HepG2 (cell line): ENCODE results near the gene COL27A1. TPM values are rescaled to one million over a fixed set of nuclear protein-coding genes. Genes with fewer than 3 reads are reported as not detected.
"Not testable (repeated sequence)": the region's sequence is repeated elsewhere in the genome, so short reads cannot be mapped to it uniquely, and the experiment has no call there.

Experiments used
- ATAC-seq: fragments of 200-7000 bp; cut with Tn5 transposase; 3 replicates; pipeline ENCODE4 v1.9.1; 2020; ENCODE audit warnings: mild to moderate bottlenecking, moderate library complexity
- BruUV-seq: library from RNA; stranded (reverse); fragments of 400-500 nt; replicated peaks from 2 replicates; lab custom pipeline; 2021; lab: Mats Ljungman, UMichigan
- CTCF ChIA-PET: fragments of 300-600 bp; formaldehyde crosslinking; extraction: SDS; loops from one replicate; lab custom pipeline; 2021; ENCODE audit warnings: low total read pairs, inconsistent platforms, low intra/inter-chr PET ratio; lab: Yijun Ruan, JAX
- POLR2A ChIA-PET: fragments of 350-600 bp; sonication (Branson Sonifier 250); formaldehyde crosslinking; loops from one replicate; lab custom pipeline; 2020; ENCODE audit warnings: antibody characterized with exemption, inconsistent platforms; lab: Yijun Ruan, JAX
- DNase-seq: peaks from one replicate; pipeline ENCODE4 v3.0.0-alpha.2; 2015; ENCODE audit warnings: low spot score
- FAIRE-seq: peaks from 3 replicates; lab custom pipeline; 2011; peaks lifted over from hg19 to GRCh38; lab: Jason Lieb, UNC
- H2AFZ ChIP-seq: one replicate; pipeline ENCODE4 v1.6.1; 2011; ENCODE audit warnings: low read length, inconsistent platforms
- H3K27ac ChIP-seq: fragments of 300-600 bp; 3 replicates; pipeline ENCODE4 v1.8.0; 2011; ENCODE audit warnings: mixed run types, mild to moderate bottlenecking, mixed read lengths, low read length, inconsistent platforms; ENCODE audit not compliant: insufficient read depth; ENCODE audit errors: extremely low read length
- H3K27me3 ChIP-seq, 2 experiments: fragments of 200-600 bp in 1 of 2; 2 replicates in 1 of 2; 3 replicates in 1 of 2; pipeline versions ENCODE4 v1.6.0 to v1.8.0; 2011; ENCODE audit warnings: low read length in 2 of 2, mild to moderate bottlenecking in 2 of 2, moderate library complexity in 2 of 2, inconsistent platforms in 1 of 2; ENCODE audit not compliant: insufficient read depth in 2 of 2, control insufficient read depth in 1 of 2
- H3K36me3 ChIP-seq, 2 experiments: fragments of 200-600 bp in 1 of 2; replicated peaks in 1 of 2; 2 replicates in 1 of 2; 3 replicates in 1 of 2; pipeline versions ENCODE4 v1.5.1 to v1.8.0; 2011; ENCODE audit warnings: low read length in 2 of 2, inconsistent platforms in 1 of 2; ENCODE audit not compliant: insufficient read depth in 2 of 2, control insufficient read depth in 1 of 2
- H3K4me1 ChIP-seq: 2 replicates; pipeline ENCODE4 v1.5.1; 2012; ENCODE audit warnings: low read length, inconsistent platforms; ENCODE audit not compliant: insufficient read depth
- H3K4me2 ChIP-seq: 2 replicates; pipeline ENCODE4 v1.6.0; 2011; ENCODE audit warnings: low read depth, low read length, inconsistent platforms
- H3K4me3 ChIP-seq, 3 experiments: fragments of 200-600 bp in 1 of 3; sonication (generic), shearing (Covaris generic) in 1 of 3; replicated peaks in 1 of 3; 2 replicates each; pipeline ENCODE4 v1.5.1; 2011 to 2016; ENCODE audit warnings: low read length in 3 of 3, inconsistent platforms in 2 of 3, low read depth in 2 of 3, mild to moderate bottlenecking in 2 of 3, control low read depth in 1 of 3, mixed read lengths in 1 of 3; ENCODE audit not compliant: insufficient read depth in 1 of 3
- H3K79me2 ChIP-seq: one replicate; pipeline ENCODE4 v1.6.1; 2011; ENCODE audit warnings: low read length, inconsistent platforms; ENCODE audit not compliant: insufficient read depth
- H3K9ac ChIP-seq: 2 replicates; pipeline ENCODE4 v1.6.0; 2011; ENCODE audit warnings: mild to moderate bottlenecking, low read depth, low read length, inconsistent platforms; ENCODE audit not compliant: insufficient read depth
- H3K9me3 ChIP-seq: 2 replicates; pipeline ENCODE4 v1.5.1; 2012; ENCODE audit warnings: mild to moderate bottlenecking, low read length
- H4K20me1 ChIP-seq: 2 replicates; pipeline ENCODE4 v1.6.0; 2011; ENCODE audit warnings: inconsistent platforms, mild to moderate bottlenecking, low read length, moderate library complexity; ENCODE audit not compliant: insufficient read depth
- RBFOX2 ChIP-seq: fragments of 200-400 bp; formaldehyde crosslinking; IDR thresholded peaks from 2 replicates; pipeline ENCODE4 v1.6.1; 2017; ENCODE audit warnings: low read depth, mild to moderate bottlenecking, low read length
- TAF1 ChIP-seq: sonication (generic); formaldehyde crosslinking; IDR thresholded peaks from 2 replicates; pipeline ENCODE4 v1.4.0; 2020; ENCODE audit warnings: missing genetic modification reagents
- ZFP91 ChIP-seq: sonication (generic); formaldehyde crosslinking; IDR thresholded peaks from 2 replicates; pipeline ENCODE4 v1.9.0; 2022; ENCODE audit warnings: missing genetic modification reagents, mild to moderate bottlenecking, borderline replicate concordance
- ZNF687 ChIP-seq: sonication (generic); formaldehyde crosslinking; IDR thresholded peaks from 2 replicates; pipeline ENCODE4 v1.5.1; 2020; ENCODE audit warnings: mild to moderate bottlenecking, missing genetic modification reagents, moderate library complexity
- WGBS: methylation state at CpG from one replicate; pipeline ENCODE4 v1.1.6; 2017; ENCODE audit warnings: low lambda C conversion rate; 5-methylcytosine and 5-hydroxymethylcytosine counted together
- in situ Hi-C: cut with HindIII; loops from 2 replicates; pipeline ENCODE4 v1.10.0; 2017; ENCODE audit warnings: low pct_unique_long_range_greater_than_20kb; ENCODE audit not compliant: extremely low pct_ligation_motif_present
- intact Hi-C: fragments of 100-400 bp; cut with micrococcal nuclease; formaldehyde crosslinking; loops from one replicate; pipeline ENCODE4 v1.10.0; 2022; ENCODE audit not compliant: unreplicated experiment
- polyA plus RNA-seq, 8 experiments: library from polyadenylated mRNA; depleted of rRNA in 3 of 8; stranded (reverse) in 7 of 8; unstranded in 1 of 8; fragments of >200 nt; fragmentation: Illumina TruSeq in 4 of 8; extraction: Trizol in 4 of 8; gene quantifications; 2 replicates each; pipeline versions ENCODE4 v1.2.1 to v1.2.3, GENCODE V29; 2011 to 2016; ENCODE audit warnings: low read depth in 4 of 8, missing spikeins in 1 of 8, mixed read lengths in 1 of 8; ENCODE audit not compliant: insufficient read depth in 1 of 8
- total RNA-seq, 5 experiments: library from RNA; depleted of rRNA; stranded (reverse); fragments of >200 nt; fragmentation: Illumina TruSeq; extraction: Trizol; gene quantifications; 2 replicates each; pipeline ENCODE4 v1.2.3, GENCODE V29; 2016; ENCODE audit warnings: low read depth in 1 of 5

Gene COL27A1
- total and polyA plus RNA-seq, 2 of the 13 experiments (the other 11 are each of a cell fraction or from before 2014, with no cell fraction given): 71.3 to 89.1 TPM

- peak; percentile 100 for FAIRE-seq
- POLR2A ChIA-PET: interaction anchor here (1.2 to 1.9 kb wide), 3 partner anchors 9 to 242 kb away, joined by 4 read pairs; no protein-coding TSS in a partner anchor
- BruUV-seq: not testable (repeated sequence)
Observed at GRCh38 chr9:114322831-114323531, 167.6 kb downstream of the COL27A1 start, which contains the start of gene ORM1. ORM1 (plus strand) TSS chr9:114323098; CDS start chr9:114323134, 36 bp downstream.

GRCh38 chr9:114323849-114324248 is 168.5 kb downstream of the COL27A1 start:
- H3K36me3 ChIP-seq, intact Hi-C loops, DNase-seq, CTCF ChIA-PET, ATAC-seq, H3K27me3 ChIP-seq, in situ Hi-C loops, H2AFZ ChIP-seq, H4K20me1 ChIP-seq, H3K9me3 ChIP-seq: not testable (repeated sequence)
- H3K4me3 ChIP-seq: peak overlapping the region; percentile 44 to 64 (median 51)
- TSS peak; percentile 73 for BruUV-seq
- POLR2A ChIA-PET: interaction anchor here (1.2 kb wide), 1 partner anchor 243 kb away, joined by 4 read pairs; no protein-coding TSS in a partner anchor
- peak; percentile 56 for FAIRE-seq
- H3K9ac ChIP-seq: peak overlapping the region; percentile 70
- H3K4me1 ChIP-seq: peaks cover 53% of the 10 kb centered on the region
- peak overlapping the region; percentile 75 for H3K4me2 ChIP-seq
- WGBS: 18% methylated on average over 6 of the region's 6 CpGs
- peaks cover 13% of the 10 kb centered on the region for H3K79me2 ChIP-seq
- peak overlapping the region; percentile 77 for H3K27ac ChIP-seq

More at GRCh38 chr9:114322831-114323531, 167.6 kb downstream of the COL27A1 start, which contains the start of gene ORM1:
- H3K4me2 ChIP-seq: peak within 1 kb of the TSS; percentile 75
- TF ChIP-seq ZNF687 (CRISPR knock-in tag) (peak; percentile 17; the same call in 1 of the 2 replicates), ZFP91 (CRISPR knock-in tag) (0 out of 2 replicates have a peak, but pooled peaks have one; percentile 2), RBFOX2 (0 out of 2 replicates have a peak, but pooled peaks have one; percentile 27), TAF1 (CRISPR knock-in tag) (peak; percentile 23; the same call in 1 of the 2 replicates)
- H3K9me3 ChIP-seq, CTCF ChIA-PET, H4K20me1 ChIP-seq, in situ Hi-C loops, DNase-seq, H3K27me3 ChIP-seq, H3K36me3 ChIP-seq, intact Hi-C loops, H2AFZ ChIP-seq: not testable (repeated sequence)
- peak within 1 kb of the TSS; percentile 86 for H3K27ac ChIP-seq
- H3K4me3 ChIP-seq: peak within 1 kb of the TSS; percentile 44 to 64 (median 51)
- peaks cover 13% of the 10 kb centered on the region for H3K79me2 ChIP-seq
- H3K4me1 ChIP-seq: peaks cover 50% of the 10 kb centered on the region
- H3K9ac ChIP-seq: peak within 1 kb of the TSS; percentile 70
- WGBS: no CpG with 5 or more reads among the region's 15 CpGs
- peak; percentile 92 for ATAC-seq
